ENCODE data around the gene NRG2.

NRG2 gene

DNA sequence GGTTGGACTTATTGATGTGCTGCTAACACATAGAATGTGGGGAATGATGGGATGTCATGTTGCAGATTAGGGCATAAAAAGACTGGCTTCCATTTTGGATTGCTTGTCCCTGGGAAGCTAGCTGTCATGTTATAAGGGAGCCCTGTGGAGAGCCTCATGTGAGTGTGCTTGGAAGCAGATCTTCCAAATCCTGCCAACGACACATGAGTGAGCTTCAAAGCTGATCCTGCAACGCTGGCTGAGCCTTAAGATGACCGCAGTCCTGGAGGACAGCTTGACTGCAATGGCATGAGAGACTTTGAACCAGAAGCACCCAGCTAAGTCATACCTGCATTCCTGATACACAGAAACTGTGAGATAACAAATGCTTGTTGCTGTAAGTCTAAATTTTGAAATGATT is 63.6 kb downstream of the NRG2 start:
- Histone ChIP-seq H3K27ac (ENCODE audit: low read depth in 2 of 2, low read length in 2 of 2) (no peak overlapping the region), H3K27me3 (ENCODE audit: control insufficient read depth in 2 of 2, insufficient read depth in 2 of 2, low read length in 2 of 2) (peaks cover 4 to 5% of the 10 kb centered on the region in 2 donors), H3K4me3 (ENCODE audit: low read length in 2 of 2) (no peak overlapping the region), H3K9ac (ENCODE audit: low read depth in 1 of 2, low read length in 2 of 2) (no peak overlapping the region), H3K9me3 (ENCODE audit: control insufficient read depth in 2 of 2, low read length in 2 of 2) (no peaks in the 10 kb centered on the region), H3K36me3 (ENCODE audit: control insufficient read depth in 2 of 2, insufficient read depth in 2 of 2, low read length in 2 of 2) (no peaks in the 10 kb centered on the region), H3K4me1 (ENCODE audit: control insufficient read depth in 2 of 2, insufficient read depth in 2 of 2, low read length in 2 of 2) (no peaks in the 10 kb centered on the region)

- H3K4me1 ChIP-seq (ENCODE audit: control insufficient read depth in 2 of 2, insufficient read depth in 2 of 2, low read length in 2 of 2), result no peaks in the 10 kb centered on the region
- no peak overlapping the region for H3K9ac ChIP-seq (ENCODE audit: low read depth in 1 of 2, low read length in 2 of 2)
- no peak overlapping the region for H3K4me3 ChIP-seq (ENCODE audit: low read length in 2 of 2)
- H3K27ac ChIP-seq (ENCODE audit: low read depth in 2 of 2, low read length in 2 of 2), result no peak overlapping the region
- no peaks in the 10 kb centered on the region for H3K36me3 ChIP-seq (ENCODE audit: control insufficient read depth in 2 of 2, insufficient read depth in 2 of 2, low read length in 2 of 2)
- H3K27me3 ChIP-seq (ENCODE audit: control insufficient read depth in 2 of 2, insufficient read depth in 2 of 2, low read length in 2 of 2), result peaks cover 0 to 2% of the 10 kb centered on the region in 2 donors
- no peaks in the 10 kb centered on the region for H3K9me3 ChIP-seq (ENCODE audit: control insufficient read depth in 2 of 2, low read length in 2 of 2)
Measured at GRCh38 chr5:139976703-139977102, 66.4 kb downstream of the NRG2 start.

GRCh38 chr5:139975942-139976341 is 67.2 kb downstream of the NRG2 start:
- no peaks in the 10 kb centered on the region for H3K36me3 ChIP-seq (ENCODE audit: control insufficient read depth in 2 of 2, insufficient read depth in 2 of 2, low read length in 2 of 2)
- H3K27me3 ChIP-seq (ENCODE audit: control insufficient read depth in 2 of 2, insufficient read depth in 2 of 2, low read length in 2 of 2), result peaks cover 0 to 2% of the 10 kb centered on the region in 2 donors
- no peaks in the 10 kb centered on the region for H3K4me1 ChIP-seq (ENCODE audit: control insufficient read depth in 2 of 2, insufficient read depth in 2 of 2, low read length in 2 of 2)
- H3K9ac ChIP-seq (ENCODE audit: low read depth in 1 of 2, low read length in 2 of 2), result no peak overlapping the region
- no peak overlapping the region for H3K4me3 ChIP-seq (ENCODE audit: low read length in 2 of 2)
- no peaks in the 10 kb centered on the region for H3K9me3 ChIP-seq (ENCODE audit: control insufficient read depth in 2 of 2, low read length in 2 of 2)
- H3K27ac ChIP-seq (ENCODE audit: low read depth in 2 of 2, low read length in 2 of 2), result no peak overlapping the region

- H3K36me3 ChIP-seq (ENCODE audit: control insufficient read depth in 2 of 2, insufficient read depth in 2 of 2, low read length in 2 of 2), result no peaks in the 10 kb centered on the region
- H3K4me1 ChIP-seq (ENCODE audit: control insufficient read depth in 2 of 2, insufficient read depth in 2 of 2, low read length in 2 of 2), result no peaks in the 10 kb centered on the region
- no peak overlapping the region for H3K27ac ChIP-seq (ENCODE audit: low read depth in 2 of 2, low read length in 2 of 2)
- H3K9me3 ChIP-seq (ENCODE audit: control insufficient read depth in 2 of 2, low read length in 2 of 2), result no peaks in the 10 kb centered on the region
- no peak overlapping the region for H3K9ac ChIP-seq (ENCODE audit: low read depth in 1 of 2, low read length in 2 of 2)
- peaks cover 0 to under 1% of the 10 kb centered on the region in 2 donors for H3K27me3 ChIP-seq (ENCODE audit: control insufficient read depth in 2 of 2, insufficient read depth in 2 of 2, low read length in 2 of 2)
- H3K4me3 ChIP-seq (ENCODE audit: low read length in 2 of 2), result no peak overlapping the region
Measured at GRCh38 chr5:139975306-139975705, 67.8 kb downstream of the NRG2 start.

- Histone ChIP-seq H3K4me3 (ENCODE audit: low read length in 2 of 2) (no peak overlapping the region), H3K4me1 (ENCODE audit: control insufficient read depth in 2 of 2, insufficient read depth in 2 of 2, low read length in 2 of 2) (no peaks in the 10 kb centered on the region), H3K36me3 (ENCODE audit: control insufficient read depth in 2 of 2, insufficient read depth in 2 of 2, low read length in 2 of 2) (no peaks in the 10 kb centered on the region), H3K27ac (ENCODE audit: low read depth in 2 of 2, low read length in 2 of 2) (no peak overlapping the region), H3K27me3 (ENCODE audit: control insufficient read depth in 2 of 2, insufficient read depth in 2 of 2, low read length in 2 of 2) (no peaks in the 10 kb centered on the region), H3K9ac (ENCODE audit: low read depth in 1 of 2, low read length in 2 of 2) (no peak overlapping the region), H3K9me3 (ENCODE audit: control insufficient read depth in 2 of 2, low read length in 2 of 2) (no peaks in the 10 kb centered on the region)
Measured at GRCh38 chr5:139974661-139975060, 68.4 kb downstream of the NRG2 start.

DNA sequence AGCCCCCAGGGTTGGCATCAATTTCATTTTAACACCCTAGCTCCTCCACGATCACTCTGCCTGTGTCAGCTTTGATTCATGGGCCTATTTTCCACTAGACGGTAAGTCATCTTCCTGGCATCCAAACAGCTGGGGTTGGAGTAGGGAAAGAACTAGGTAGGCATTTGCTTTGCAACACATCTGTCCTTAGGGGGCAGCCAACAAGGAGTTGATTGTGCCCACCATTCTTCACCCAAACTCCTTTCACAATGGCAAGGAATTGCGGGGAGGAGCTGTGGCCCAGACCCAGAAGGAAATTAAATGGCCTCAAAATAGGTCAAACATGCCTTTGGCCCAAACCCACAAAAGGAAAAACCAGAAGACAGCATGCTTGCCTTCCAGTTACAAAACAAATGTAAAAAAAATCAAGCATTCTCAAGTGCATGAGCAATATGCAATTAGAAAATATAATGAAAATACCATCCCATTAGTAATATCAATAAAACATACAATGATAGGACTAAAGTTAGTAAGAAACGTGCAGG is 71.8 kb downstream of the NRG2 start:
- H3K36me3 ChIP-seq (ENCODE audit: control insufficient read depth in 2 of 2, insufficient read depth in 2 of 2, low read length in 2 of 2), result no peaks in the 10 kb centered on the region
- no peak overlapping the region for H3K4me3 ChIP-seq (ENCODE audit: low read length in 2 of 2)
- H3K4me1 ChIP-seq (ENCODE audit: control insufficient read depth in 2 of 2, insufficient read depth in 2 of 2, low read length in 2 of 2), result peaks cover 0 to 4% of the 10 kb centered on the region in 2 donors

DNA sequence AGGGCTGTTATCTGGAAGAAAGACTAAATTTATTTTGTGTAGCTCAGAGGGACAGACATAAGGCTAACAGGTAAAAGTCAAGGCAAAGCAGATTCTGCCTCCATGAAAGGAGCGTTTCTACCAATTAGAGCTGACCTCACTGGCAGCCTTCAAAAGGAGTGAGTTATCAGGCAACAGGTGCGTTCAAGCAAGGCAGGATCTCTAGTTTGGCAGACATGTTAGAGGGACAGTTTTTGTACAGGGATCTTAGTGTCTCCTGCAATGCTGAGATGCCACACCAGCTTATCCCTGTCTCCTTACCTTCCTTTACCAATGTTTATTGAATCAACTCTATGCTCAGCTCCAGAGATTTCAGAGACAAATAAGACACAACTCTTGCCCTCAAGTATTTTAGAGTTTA is 73.8 kb downstream of the NRG2 start:
- no peak overlapping the region for H3K9ac ChIP-seq (ENCODE audit: low read depth in 1 of 2, low read length in 2 of 2)

More for the DNA sequence above, 71.8 kb downstream of the NRG2 start:
- H3K27ac ChIP-seq (ENCODE audit: low read depth in 2 of 2, low read length in 2 of 2), result no peak overlapping the region
- no peak overlapping the region for H3K9ac ChIP-seq (ENCODE audit: low read depth in 1 of 2, low read length in 2 of 2)
- peaks cover 0 to 2% of the 10 kb centered on the region in 2 donors for H3K27me3 ChIP-seq (ENCODE audit: control insufficient read depth in 2 of 2, insufficient read depth in 2 of 2, low read length in 2 of 2)
- no peaks in the 10 kb centered on the region for H3K9me3 ChIP-seq (ENCODE audit: control insufficient read depth in 2 of 2, low read length in 2 of 2)

GRCh38 chr5:139968547-139969261 is 74.4 kb downstream of the NRG2 start:
- Histone ChIP-seq H3K27me3 (ENCODE audit: control insufficient read depth in 2 of 2, insufficient read depth in 2 of 2, low read length in 2 of 2) (peaks cover 0 to 2% of the 10 kb centered on the region in 2 donors), H3K27ac (ENCODE audit: low read depth in 2 of 2, low read length in 2 of 2) (no peak overlapping the region), H3K9ac (ENCODE audit: low read depth in 1 of 2, low read length in 2 of 2) (no peak overlapping the region), H3K9me3 (ENCODE audit: control insufficient read depth in 2 of 2, low read length in 2 of 2) (no peaks in the 10 kb centered on the region), H3K4me3 (ENCODE audit: low read length in 2 of 2) (no peak overlapping the region), H3K4me1 (ENCODE audit: control insufficient read depth in 2 of 2, insufficient read depth in 2 of 2, low read length in 2 of 2) (peaks cover 0 to 4% of the 10 kb centered on the region in 2 donors), H3K36me3 (ENCODE audit: control insufficient read depth in 2 of 2, insufficient read depth in 2 of 2, low read length in 2 of 2) (no peaks in the 10 kb centered on the region)

More for the DNA sequence above, 73.8 kb downstream of the NRG2 start:
- H3K4me1 ChIP-seq (ENCODE audit: control insufficient read depth in 2 of 2, insufficient read depth in 2 of 2, low read length in 2 of 2), result peaks cover 0 to 4% of the 10 kb centered on the region in 2 donors
- H3K9me3 ChIP-seq (ENCODE audit: control insufficient read depth in 2 of 2, low read length in 2 of 2), result no peaks in the 10 kb centered on the region
- no peak overlapping the region for H3K27ac ChIP-seq (ENCODE audit: low read depth in 2 of 2, low read length in 2 of 2)
- H3K4me3 ChIP-seq (ENCODE audit: low read length in 2 of 2), result no peak overlapping the region
- H3K36me3 ChIP-seq (ENCODE audit: control insufficient read depth in 2 of 2, insufficient read depth in 2 of 2, low read length in 2 of 2), result no peaks in the 10 kb centered on the region
- peaks cover 0 to 2% of the 10 kb centered on the region in 2 donors for H3K27me3 ChIP-seq (ENCODE audit: control insufficient read depth in 2 of 2, insufficient read depth in 2 of 2, low read length in 2 of 2)

- Histone ChIP-seq H3K9me3 (ENCODE audit: control insufficient read depth in 2 of 2, low read length in 2 of 2) (no peaks in the 10 kb centered on the region), H3K9ac (ENCODE audit: low read depth in 1 of 2, low read length in 2 of 2) (no peak overlapping the region), H3K27ac (ENCODE audit: low read depth in 2 of 2, low read length in 2 of 2) (no peak overlapping the region), H3K4me1 (ENCODE audit: control insufficient read depth in 2 of 2, insufficient read depth in 2 of 2, low read length in 2 of 2) (peaks cover 0 to 4% of the 10 kb centered on the region in 2 donors), H3K36me3 (ENCODE audit: control insufficient read depth in 2 of 2, insufficient read depth in 2 of 2, low read length in 2 of 2) (no peaks in the 10 kb centered on the region), H3K4me3 (ENCODE audit: low read length in 2 of 2) (no peak overlapping the region), H3K27me3 (ENCODE audit: control insufficient read depth in 2 of 2, insufficient read depth in 2 of 2, low read length in 2 of 2) (peaks cover 0 to 2% of the 10 kb centered on the region in 2 donors)
Measured at GRCh38 chr5:139967353-139967752, 75.7 kb downstream of the NRG2 start.

- Histone ChIP-seq H3K9ac (ENCODE audit: low read depth in 1 of 2, low read length in 2 of 2) (no peak overlapping the region), H3K9me3 (ENCODE audit: control insufficient read depth in 2 of 2, low read length in 2 of 2) (no peaks in the 10 kb centered on the region), H3K27ac (ENCODE audit: low read depth in 2 of 2, low read length in 2 of 2) (no peak overlapping the region)
Measured at GRCh38 chr5:139966856-139967255, 76.2 kb downstream of the NRG2 start.

More at GRCh38 chr5:139966856-139967255, 76.2 kb downstream of the NRG2 start:
- Histone ChIP-seq H3K4me1 (ENCODE audit: control insufficient read depth in 2 of 2, insufficient read depth in 2 of 2, low read length in 2 of 2) (peaks cover 0 to 4% of the 10 kb centered on the region in 2 donors), H3K4me3 (ENCODE audit: low read length in 2 of 2) (no peak overlapping the region), H3K27me3 (ENCODE audit: control insufficient read depth in 2 of 2, insufficient read depth in 2 of 2, low read length in 2 of 2) (peaks cover 0 to 2% of the 10 kb centered on the region in 2 donors), H3K36me3 (ENCODE audit: control insufficient read depth in 2 of 2, insufficient read depth in 2 of 2, low read length in 2 of 2) (no peaks in the 10 kb centered on the region)
